ENCODE results near the gene WWOX.

WWOX gene

GRCh38 chr16:78147911-78148401, 48.5 kb downstream of the WWOX start:
- no peak for DNase-seq

GRCh38 chr16:78150233-78150632, 50.8 kb downstream of the WWOX start:
- DNase-seq, result no peak

- no peak for DNase-seq
These were observed 55.4 kb downstream of the WWOX start for GRCh38 chr16:78154729-78155461.

GRCh38 chr16:78155791-78156345, 56.4 kb downstream of the WWOX start:
- DNase-seq, result no peak

GRCh38 chr16:78161023-78161729, 61.7 kb downstream of the WWOX start:
- no peak for DNase-seq

GRCh38 chr16:78163772-78164670, 64.6 kb downstream of the WWOX start:
- DNase-seq, result no peak

- DNase-seq, result no peak
These were observed 71.1 kb downstream of the WWOX start for GRCh38 chr16:78170494-78170933.

GRCh38 chr16:78175287-78175686, 75.8 kb downstream of the WWOX start:
- no peak for DNase-seq

GRCh38 chr16:78176435-78176834, 77.0 kb downstream of the WWOX start:
- DNase-seq, result no peak

DNA sequence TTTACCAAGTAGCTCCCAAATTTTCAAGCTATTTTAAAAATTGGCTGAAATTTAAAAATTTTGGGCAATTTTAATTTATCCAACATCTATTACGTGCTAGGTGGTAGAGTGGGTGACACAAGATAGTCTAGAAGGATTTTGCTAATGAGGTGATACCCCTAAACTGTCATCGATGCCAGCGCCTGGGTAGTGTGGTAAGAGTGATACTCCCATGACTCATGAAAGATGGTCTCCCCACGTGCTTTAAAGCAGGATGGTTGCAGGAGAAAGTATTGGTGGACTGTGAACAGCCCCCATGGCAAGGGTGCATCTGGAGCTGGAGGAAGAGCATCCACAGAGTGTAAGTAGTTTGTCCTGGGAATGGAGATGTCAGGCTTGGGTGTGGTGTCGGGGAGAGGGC, 77.8 kb downstream of the WWOX start:
- no peak for DNase-seq

GRCh38 chr16:78177987-78178386, 78.5 kb downstream of the WWOX start:
- no peak for DNase-seq

- no peak for DNase-seq
These were observed 80.2 kb downstream of the WWOX start for GRCh38 chr16:78179666-78180065.

GRCh38 chr16:78180349-78180748, 80.9 kb downstream of the WWOX start:
- DNase-seq, result no peak

- peak; percentile 80 for DNase-seq
These were observed 84.2 kb downstream of the WWOX start for GRCh38 chr16:78183437-78184237.

- peak; percentile 69 for DNase-seq
These were observed 85.1 kb downstream of the WWOX start for GRCh38 chr16:78184238-78185183.

GRCh38 chr16:78189121-78189520, 89.7 kb downstream of the WWOX start:
- no peak for DNase-seq

DNA sequence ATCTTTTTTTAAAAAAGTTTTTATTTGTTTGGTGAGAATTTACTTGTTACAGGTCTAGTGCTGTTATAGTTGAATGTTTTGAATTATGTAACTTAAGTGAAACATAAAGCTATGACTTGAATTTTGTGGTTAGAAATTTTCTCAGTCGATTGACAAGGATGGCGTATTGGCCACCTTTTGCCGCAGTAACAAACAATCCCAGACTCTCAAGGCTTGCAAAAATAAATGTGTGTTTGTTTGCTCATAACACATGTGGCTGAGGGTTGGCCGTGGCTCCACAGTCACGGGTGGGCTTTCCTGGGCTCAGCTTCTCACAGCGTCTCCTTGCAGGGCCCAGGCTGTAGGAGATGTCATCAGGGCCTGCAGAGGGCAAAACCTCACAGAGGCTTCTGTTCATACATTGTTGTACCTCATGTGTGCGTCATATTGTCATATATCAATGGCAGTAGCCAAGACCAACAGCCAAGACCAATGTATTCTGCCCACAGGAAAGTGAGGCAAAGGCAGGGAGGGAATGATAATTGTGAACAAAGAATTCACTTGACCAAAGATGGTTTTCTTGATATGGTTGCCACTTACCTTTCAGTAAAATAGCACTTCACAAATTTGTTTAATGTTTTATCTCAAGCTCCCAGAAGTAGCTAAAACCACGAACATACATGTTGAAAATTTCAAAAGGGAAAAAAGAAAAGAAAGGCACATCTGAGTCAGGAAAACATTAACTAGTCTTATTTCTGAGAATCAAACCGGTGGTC, 93.5 kb downstream of the WWOX start:
- DNase-seq, result no peak

- DNase-seq, result no peak
These were observed 95.5 kb downstream of the WWOX start for GRCh38 chr16:78194948-78195347.

DNA sequence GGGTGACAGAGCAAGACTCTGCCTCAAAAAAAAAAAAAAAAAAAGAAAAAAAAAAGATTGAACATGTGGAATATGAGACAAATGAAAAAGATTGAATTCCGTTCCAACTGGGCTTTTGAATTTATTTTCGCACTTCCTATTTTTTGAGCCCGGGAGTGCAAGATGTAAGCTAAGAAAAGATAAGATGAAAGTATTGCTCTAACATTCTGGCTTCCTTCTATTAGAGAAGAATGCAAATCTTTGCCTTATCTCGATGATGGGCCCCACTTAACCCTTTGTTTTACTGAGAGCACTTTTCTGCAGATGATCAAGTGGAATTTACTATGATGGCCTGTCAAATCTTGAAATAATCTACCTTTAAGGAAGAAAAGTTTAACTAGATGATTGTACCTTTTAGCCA, 96.3 kb downstream of the WWOX start:
- DNase-seq, result no peak

- DNase-seq, result no peak
These were observed 97.0 kb downstream of the WWOX start for GRCh38 chr16:78196502-78196901.

All from DMS79 treated with DMSO at 0.1 percent for 48 hours (cell line).